Measurements from ENCODE around the gene TNFRSF19.

DNA sequence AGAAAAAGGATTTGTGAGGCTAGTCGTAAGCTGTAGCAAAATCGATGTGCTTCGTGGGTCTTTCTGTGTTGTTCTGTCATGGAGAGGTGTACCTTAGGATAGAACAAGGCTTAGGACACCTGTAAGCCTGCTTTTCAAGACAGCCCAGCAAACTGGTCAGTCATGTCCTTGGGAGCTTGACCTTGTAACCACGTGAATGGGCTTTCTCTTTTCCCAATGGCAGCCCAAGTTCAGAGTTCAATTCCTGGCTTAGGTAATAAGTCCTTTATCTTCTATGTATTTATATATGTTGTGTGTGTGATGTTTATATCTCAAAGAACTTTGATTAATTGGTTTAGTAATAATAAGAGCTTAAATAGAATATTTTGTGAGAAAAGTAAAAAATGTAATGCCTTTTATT lies 112.9 kb downstream of the TNFRSF19 start:
- TF ChIP-seq, protein P1, sequence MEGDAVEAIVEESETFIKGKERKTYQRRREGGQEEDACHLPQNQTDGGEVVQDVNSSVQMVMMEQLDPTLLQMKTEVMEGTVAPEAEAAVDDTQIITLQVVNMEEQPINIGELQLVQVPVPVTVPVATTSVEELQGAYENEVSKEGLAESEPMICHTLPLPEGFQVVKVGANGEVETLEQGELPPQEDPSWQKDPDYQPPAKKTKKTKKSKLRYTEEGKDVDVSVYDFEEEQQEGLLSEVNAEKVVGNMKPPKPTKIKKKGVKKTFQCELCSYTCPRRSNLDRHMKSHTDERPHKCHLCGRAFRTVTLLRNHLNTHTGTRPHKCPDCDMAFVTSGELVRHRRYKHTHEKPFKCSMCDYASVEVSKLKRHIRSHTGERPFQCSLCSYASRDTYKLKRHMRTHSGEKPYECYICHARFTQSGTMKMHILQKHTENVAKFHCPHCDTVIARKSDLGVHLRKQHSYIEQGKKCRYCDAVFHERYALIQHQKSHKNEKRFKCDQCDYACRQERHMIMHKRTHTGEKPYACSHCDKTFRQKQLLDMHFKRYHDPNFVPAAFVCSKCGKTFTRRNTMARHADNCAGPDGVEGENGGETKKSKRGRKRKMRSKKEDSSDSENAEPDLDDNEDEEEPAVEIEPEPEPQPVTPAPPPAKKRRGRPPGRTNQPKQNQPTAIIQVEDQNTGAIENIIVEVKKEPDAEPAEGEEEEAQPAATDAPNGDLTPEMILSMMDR (IDR thresholded peaks at IDR 0.05), result no peak
- TF ChIP-seq POLR2A (IDR thresholded peaks at IDR 0.05), result no peak

Data from heart left ventricle (tissue), 13 donors.